HG02642 (cell line): ENCODE data around the gene ZNF574.
"Not testable (repeated sequence)": the region's sequence is repeated elsewhere in the genome, so short reads cannot be mapped to it uniquely, and the experiment has no call there.

ENCODE experiments used
- ATAC-seq: cut with Tn5 transposase; IDR thresholded peaks from one replicate; pipeline ENCODE4 v1.9.1; 2021; ENCODE audit warnings: mild to moderate bottlenecking; ENCODE audit not compliant: unreplicated experiment, poor library complexity

The ZNF574 gene

GRCh38 chr19:42075616-42076379, at the start of gene ZNF574:
Gene ZNF574, plus strand, starts transcription at chr19:42076166. Its CDS starts 2,441 bp downstream, at chr19:42078607.
- peak; percentile 91 for ATAC-seq

GRCh38 chr19:42028304-42029216, 47.4 kb upstream of the ZNF574 start:
- ATAC-seq: no peak

DNA sequence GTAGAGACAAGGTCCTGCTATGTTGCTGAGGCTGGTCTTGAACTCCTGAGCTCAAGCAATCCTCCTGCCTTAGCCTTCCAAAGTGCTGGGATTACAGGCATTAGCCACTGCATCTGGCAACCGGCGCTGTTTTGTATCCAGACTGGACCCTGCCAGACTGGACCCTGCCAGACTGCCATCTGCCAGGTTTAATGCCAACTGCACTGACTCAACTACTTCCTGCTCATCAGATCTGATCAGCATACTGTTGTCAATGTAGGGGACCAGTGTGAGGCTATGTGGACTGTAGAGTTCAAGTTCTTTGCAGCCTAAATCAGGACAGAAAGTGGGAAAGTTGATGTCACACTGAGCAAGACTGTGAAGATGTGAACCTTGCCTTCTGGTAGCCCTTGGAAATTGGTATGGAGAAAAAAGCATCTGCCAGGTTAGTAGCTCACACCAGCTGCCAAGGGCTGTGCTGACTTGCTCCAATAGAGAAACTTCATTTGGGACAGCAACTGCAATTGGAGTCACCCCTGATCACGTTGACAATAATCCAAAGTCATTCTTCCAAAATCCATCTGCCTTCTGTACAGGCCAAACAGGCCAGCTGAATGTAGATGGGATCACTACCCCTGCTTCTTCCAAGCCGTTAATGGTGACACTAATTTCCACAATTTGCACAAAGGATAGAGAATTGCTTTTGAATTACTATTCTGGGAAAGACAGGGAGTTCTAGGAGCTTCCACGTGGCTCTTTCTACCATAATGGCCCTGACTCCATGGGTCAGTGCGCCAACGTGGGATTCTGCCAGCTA, 45.1 kb upstream of the ZNF574 start:
- no peak for ATAC-seq

- no peak for ATAC-seq
Observed at GRCh38 chr19:42032431-42032830, 43.5 kb upstream of the ZNF574 start.

GRCh38 chr19:42033413-42033812, 42.6 kb upstream of the ZNF574 start:
- ATAC-seq: no peak

GRCh38 chr19:42034640-42035391, 41.1 kb upstream of the ZNF574 start:
- ATAC-seq: not testable (repeated sequence)

DNA sequence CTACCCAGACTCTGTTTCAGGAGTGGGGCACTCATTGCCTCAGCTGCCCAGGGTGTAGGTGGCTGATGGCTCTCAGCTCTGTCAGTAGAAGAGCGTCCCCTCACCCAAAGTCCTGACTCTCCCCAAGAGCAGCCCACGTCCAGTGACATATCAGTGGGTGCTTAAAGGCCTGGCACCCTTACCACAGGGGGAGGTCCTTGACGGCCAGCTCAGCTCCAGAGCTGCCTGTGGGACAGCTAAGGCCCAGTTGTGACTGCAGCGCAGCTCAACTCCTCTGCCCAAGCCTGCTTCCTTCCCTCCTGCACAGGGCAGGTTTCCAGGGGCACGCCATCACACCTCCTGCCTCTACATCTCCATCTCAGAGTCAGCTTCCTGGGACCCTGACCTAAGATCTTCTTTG, 38.3 kb upstream of the ZNF574 start:
- ATAC-seq: no peak

GRCh38 chr19:42038666-42039065, 37.3 kb upstream of the ZNF574 start:
- ATAC-seq: no peak

GRCh38 chr19:42040031-42040430, 35.9 kb upstream of the ZNF574 start:
- no peak for ATAC-seq

DNA sequence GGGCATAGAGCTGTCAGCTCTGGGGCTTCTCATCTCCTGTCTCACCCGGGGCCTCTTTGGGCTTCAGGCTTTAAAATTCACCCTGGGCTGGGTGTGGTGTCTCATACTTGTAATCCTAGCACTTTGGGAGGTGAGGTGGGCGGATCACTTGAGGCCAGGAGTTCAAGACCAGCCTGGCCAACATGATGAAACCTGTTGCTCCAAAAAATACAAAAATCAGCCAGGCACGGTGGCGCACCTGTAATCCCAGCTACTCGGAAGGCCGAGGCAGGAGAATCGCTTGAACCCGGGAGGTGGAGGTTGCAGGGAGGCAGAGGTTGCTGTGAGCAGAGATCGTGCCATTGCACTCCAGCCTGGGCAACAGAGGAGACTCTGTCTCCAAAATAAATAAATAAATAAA, 35.5 kb upstream of the ZNF574 start:
- not testable (repeated sequence) for ATAC-seq

DNA sequence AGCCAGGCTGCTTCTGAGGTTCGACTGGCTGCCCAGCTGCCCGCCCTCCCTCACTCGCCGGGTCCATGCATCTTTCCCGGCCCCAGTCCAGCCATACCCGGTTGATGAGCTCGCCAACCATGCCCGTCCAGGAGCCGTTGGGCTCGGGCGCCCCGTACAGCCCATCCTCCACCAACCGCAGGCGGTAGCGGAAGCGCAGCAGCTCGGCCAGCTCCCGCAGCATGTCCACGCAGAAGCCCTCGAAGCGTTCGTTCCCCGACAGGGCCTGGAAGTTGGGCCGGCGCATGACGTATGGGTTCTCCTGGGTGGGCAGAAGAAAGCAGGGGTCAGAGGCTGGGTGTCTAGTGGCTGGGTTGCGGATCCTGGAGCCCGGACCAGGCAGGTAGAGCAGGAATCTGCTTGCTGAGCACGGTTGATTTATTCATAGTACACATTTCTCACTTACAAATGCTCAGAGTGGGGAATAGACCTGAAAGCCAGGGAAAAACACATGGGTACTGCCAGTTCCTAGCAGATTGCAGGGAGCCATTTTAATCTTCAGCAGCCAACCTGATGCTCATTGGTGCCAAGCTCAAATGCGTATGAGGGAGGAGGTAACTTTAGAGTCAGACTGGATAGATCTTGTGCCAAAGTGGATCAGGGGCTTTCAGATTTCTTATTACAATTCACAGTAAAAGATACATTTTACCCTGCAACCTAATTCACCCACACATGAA, 33.4 kb upstream of the ZNF574 start:
- ATAC-seq: no peak

GRCh38 chr19:42045575-42045974, 30.4 kb upstream of the ZNF574 start:
- ATAC-seq: no peak

GRCh38 chr19:42048992-42049391, 27.0 kb upstream of the ZNF574 start:
- no peak for ATAC-seq

DNA sequence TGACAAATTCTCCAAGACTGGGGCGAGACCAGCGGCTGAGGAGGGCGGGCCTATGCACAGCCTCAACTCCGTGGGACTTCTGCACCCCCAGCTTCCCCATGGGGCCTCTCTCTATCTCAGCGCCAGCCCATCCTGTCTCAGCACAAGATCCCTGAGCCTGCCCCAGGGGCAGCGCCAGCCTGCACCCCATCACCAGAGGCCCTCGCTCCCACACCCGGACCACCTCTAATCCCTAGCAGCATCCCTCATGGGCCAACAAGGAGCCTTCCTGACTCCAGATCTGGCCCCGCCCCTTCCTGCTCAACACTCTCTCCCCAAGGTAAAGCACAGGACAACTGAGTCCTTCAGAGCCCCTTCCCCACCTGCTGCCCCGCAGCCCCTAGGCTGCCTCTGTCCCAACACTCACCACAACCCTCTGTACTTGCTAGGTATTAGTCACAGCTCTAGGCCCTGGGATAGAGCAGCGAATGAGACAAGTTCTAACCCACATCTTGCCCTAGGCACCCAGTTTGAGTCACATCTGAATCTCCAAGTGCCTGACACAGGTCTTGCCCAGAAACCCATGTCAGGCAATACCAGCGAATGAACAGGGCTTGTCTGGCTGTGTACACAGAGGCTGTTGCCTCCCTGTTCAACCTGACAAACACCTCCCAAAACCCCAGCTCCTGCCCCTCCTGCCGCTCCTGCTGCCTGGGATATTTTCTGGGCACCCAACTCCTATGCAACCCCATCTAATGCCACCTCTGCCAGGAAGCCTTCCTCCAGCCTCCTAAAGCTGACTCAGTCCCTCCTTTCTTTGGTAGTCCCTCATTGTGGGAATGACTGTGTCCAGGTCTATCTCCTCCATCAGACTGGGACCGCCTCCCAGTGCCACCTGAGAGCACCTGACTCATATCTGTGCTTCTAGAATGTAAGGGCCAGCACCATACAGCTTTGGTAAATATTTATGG, 24.5 kb upstream of the ZNF574 start:
- ATAC-seq: no peak

DNA sequence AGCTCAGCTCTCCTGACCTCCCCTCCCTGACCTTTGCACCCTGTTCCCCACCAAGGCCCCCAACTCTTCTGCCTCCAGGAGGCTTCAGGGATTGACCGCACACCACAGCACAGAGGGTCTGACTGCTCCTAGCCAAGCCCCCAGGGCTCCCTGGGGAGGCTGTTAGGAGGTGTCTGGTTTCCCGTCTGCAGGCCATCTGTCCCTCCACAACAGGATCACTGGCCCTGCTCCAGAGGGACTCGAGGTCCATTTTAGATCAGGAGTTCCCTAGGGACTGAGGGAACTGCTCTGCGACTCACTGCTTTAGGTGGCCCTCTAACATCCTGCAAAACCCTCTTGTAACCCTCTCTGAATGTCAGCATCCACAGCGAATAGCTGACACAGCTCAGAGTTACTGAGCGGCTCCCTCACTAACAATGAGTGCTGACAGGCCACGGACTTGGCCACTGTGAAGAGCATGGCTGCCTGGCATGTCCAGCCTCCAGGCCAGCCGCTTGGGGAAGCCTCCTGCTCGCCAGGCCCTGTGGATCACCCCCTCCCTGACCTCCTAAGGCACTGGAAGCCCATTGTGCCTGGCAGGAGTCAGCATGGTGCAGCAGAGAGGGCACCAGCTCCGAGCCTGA, 23.6 kb upstream of the ZNF574 start:
- no peak for ATAC-seq

DNA sequence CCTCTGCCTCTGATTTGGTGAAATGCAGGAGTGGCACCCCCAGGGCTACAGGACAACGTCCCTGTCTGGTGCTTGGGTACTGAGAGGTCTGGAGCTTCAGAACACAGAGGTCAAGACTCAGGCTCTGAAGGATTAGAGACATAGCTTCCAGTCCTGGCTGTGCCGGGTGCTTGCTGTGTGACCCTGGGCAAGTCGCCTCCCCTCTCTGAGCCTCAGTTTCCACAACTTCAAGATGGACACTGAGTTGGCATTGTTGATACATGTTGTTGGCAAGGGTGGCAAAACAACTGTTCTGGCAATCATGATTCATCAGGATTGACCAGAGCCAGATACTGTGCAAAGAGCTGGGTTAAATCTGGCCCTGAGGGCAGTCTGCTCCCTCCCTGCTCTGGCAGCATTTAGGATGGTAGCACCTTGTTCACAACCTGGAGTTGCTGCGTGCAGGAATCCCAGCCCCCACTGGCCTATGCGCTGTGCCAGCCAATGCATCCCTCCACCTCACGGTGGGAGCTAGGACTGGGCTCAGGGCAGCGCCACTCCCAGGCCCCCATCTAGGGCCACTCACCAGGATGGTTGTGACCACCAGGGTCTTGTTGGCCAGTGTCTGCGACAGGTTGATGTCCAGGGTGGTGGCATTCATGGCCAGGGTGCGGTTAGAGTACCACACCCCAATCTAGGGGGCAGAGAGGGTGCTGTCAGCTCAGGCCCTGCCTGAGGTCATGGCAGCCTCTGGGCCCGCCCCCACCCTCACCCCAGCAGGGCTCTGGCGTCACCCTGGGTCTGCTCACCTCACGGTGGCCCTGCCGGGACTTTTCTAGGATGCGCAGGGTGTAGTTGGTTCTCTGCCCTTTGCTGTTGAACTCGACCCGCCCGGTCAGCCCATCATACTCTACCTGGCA, 22.7 kb upstream of the ZNF574 start:
- ATAC-seq: no peak

DNA sequence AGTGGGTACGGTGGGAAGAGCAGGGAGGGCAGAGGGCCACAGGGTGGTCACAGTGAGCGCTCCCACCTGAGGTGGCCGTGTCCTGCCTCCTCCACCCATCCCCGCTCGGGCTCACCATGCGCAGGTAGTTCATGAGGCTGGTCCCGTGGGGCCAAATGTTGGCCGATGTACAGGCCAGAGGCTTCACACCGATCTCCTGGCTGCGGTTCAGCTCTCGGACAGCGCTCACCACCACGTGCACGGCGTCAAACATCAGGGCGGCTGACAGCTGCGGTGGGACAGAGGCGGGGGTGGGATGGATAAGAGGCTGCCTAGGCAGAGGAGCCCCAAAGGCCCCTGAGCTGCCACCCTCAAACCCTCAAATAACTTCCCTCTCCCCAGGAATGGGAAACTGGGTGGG, 21.8 kb upstream of the ZNF574 start:
- ATAC-seq: no peak
